Type B pancreatic cell (in vitro differentiated cells): ENCODE data around the gene PAAF1. TPM values are rescaled to one million over a fixed set of nuclear protein-coding genes. Genes with fewer than 3 reads are reported as not detected.
"Not testable (repeated sequence)": the region's sequence is repeated elsewhere in the genome, so short reads cannot be mapped to it uniquely, and the experiment has no call there.

Experiments used
- DNase-seq: peaks from one replicate; pipeline ENCODE4 v3.0.0; 2021; ENCODE audit warnings: mixed read lengths; ENCODE audit not compliant: unreplicated experiment; ENCODE audit errors: extremely low spot score
- H3K27ac Mint-ChIP-seq: 2 replicates; pipeline ENCODE4 v1.8.0; 2021; ENCODE audit warnings: mild to moderate bottlenecking, mixed read lengths
- H3K27me3 Mint-ChIP-seq: 2 replicates; pipeline ENCODE4 v1.8.0; 2021; ENCODE audit warnings: mixed read lengths
- H3K36me3 Mint-ChIP-seq: 2 replicates; pipeline ENCODE4 v1.8.0; 2021; ENCODE audit warnings: mixed read lengths
- H3K4me1 Mint-ChIP-seq: one replicate; pipeline ENCODE4 v1.8.0; 2021; ENCODE audit warnings: mixed read lengths; ENCODE audit not compliant: unreplicated experiment
- H3K4me3 Mint-ChIP-seq: 2 replicates; pipeline ENCODE4 v1.8.0; 2021; ENCODE audit warnings: mild to moderate bottlenecking, mixed read lengths
- H3K9me3 Mint-ChIP-seq: 2 replicates; pipeline ENCODE4 v1.8.0; 2021; ENCODE audit warnings: mixed read lengths
- total RNA-seq: library from RNA; stranded (reverse); gene quantifications from 2 replicates; pipeline ENCODE4 v1.2.1, GENCODE V29; 2021; ENCODE audit warnings: low replicate concordance
- TF ChIP-seq, protein P1 (sequence below): fragments of 200-600 bp; sonication (generic); conservative IDR thresholded peaks from 2 replicates; pipeline ENCODE4 v1.5.0; 2021; ENCODE audit warnings: antibody characterized with exemption, mild to moderate bottlenecking

The PAAF1 gene
- total RNA-seq, 1 donor from 2014 or later: 30.7 TPM

DNA sequence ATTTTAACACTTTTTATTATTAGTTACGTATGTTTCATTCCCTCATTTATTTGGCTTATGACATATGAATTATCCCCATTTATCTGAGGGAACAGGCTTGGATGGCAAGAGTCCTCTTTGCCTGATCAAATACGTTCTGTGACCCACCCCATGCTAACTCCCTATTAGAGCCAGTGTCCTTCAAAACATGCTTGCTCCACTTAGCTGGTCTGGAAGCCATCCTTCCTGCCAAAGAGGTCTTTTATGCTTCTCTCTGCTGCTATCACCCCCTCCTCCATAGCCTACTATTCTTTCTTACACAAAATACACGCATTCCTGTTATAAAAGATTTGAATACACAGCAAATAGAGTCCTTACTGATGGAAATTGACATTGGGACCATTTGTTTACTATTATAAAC, 6.5 kb upstream of the PAAF1 start:
- Mint-ChIP-seq H3K9me3 (no peaks in the 10 kb centered on the region), H3K36me3 (peaks cover 10% of the 10 kb centered on the region), H3K4me1 (peaks cover 11% of the 10 kb centered on the region), H3K4me3 (no peak overlapping the region), H3K27me3 (no peaks in the 10 kb centered on the region), H3K27ac (no peak overlapping the region)
- no peak for DNase-seq
- TF ChIP-seq, protein P1, sequence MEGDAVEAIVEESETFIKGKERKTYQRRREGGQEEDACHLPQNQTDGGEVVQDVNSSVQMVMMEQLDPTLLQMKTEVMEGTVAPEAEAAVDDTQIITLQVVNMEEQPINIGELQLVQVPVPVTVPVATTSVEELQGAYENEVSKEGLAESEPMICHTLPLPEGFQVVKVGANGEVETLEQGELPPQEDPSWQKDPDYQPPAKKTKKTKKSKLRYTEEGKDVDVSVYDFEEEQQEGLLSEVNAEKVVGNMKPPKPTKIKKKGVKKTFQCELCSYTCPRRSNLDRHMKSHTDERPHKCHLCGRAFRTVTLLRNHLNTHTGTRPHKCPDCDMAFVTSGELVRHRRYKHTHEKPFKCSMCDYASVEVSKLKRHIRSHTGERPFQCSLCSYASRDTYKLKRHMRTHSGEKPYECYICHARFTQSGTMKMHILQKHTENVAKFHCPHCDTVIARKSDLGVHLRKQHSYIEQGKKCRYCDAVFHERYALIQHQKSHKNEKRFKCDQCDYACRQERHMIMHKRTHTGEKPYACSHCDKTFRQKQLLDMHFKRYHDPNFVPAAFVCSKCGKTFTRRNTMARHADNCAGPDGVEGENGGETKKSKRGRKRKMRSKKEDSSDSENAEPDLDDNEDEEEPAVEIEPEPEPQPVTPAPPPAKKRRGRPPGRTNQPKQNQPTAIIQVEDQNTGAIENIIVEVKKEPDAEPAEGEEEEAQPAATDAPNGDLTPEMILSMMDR: no peak

DNA sequence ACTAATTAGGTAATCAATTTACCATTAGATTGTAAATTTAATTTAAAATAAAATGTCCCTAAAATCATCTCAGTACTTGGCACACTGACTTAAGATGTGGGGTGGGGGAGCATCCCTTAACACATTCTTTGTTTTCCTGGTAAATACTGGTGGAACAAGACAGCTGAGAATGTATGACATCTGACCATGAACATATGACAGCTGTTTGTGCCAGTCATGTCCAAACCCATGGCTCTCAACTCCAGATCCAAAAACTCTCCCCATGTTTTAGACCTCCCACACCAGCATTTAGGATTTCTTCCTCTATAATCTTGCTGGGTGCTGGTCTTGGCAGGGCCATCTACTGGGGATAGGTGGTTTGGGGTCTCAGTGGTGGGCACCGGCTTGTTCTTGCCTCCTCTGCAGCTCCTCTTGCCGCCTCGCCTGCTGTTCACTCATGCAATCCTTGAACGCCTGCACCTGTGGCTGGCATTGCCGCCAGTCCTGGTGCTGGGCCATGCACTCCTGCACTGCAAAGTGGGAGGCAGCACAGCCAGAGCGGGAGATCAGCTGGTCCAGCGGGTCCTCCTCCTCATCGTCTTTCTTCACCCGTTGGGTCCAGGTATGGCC, 3.9 kb upstream of the PAAF1 start:
- TF ChIP-seq, protein P1: no peak
- Mint-ChIP-seq H3K36me3 (peaks cover 12% of the 10 kb centered on the region), H3K27me3 (no peaks in the 10 kb centered on the region), H3K4me1 (peaks cover 27% of the 10 kb centered on the region), H3K9me3 (no peaks in the 10 kb centered on the region), H3K4me3 (no peak overlapping the region), H3K27ac (no peak overlapping the region)
- DNase-seq: no peak

DNA sequence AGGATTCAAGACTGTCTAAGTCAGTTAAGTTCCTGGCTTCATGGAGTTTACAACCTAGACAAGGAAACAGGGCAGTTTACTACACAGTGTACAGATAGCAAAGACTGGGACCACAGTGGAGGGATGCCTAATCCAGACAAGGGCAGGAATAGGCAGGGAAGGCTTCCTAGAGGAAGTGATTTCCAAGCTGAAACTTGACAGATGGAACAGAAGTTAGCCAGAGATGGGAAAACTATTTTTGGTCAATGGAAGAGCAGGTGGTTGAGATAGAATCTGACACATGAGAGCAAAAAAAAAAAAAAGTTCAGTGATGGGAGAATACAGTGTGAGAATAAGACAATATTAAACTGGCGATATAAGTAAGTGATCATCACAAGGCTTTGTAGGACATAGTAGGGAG, 1.4 kb upstream of the PAAF1 start:
- peak overlapping the region; percentile 99 for H3K4me3 Mint-ChIP-seq
- peaks cover 25% of the 10 kb centered on the region for H3K4me1 Mint-ChIP-seq
- TF ChIP-seq, protein P1: no peak
- no peaks in the 10 kb centered on the region for H3K27me3 Mint-ChIP-seq
- DNase-seq: no peak
- peaks cover 9% of the 10 kb centered on the region for H3K36me3 Mint-ChIP-seq
- no peaks in the 10 kb centered on the region for H3K9me3 Mint-ChIP-seq
- peak overlapping the region; percentile 98 for H3K27ac Mint-ChIP-seq

DNA sequence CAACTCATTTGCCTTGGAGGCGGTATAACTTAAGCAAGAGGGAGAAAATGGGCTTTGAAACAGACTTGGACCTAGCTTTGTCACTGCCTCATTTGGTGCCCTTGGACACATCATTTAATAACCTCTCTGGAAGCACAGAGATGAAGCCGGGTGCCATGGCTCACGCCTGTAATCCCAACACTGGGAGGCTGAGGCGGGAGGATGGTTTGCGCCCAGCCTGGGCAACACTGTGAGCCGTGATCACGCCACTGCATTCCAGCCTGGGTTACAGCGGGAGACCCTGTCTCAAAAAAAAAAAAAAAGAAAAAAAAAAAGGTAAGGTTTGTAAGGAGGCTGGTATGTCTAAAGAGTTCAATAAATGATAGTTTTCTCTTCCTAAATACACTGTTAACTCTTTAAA, 959 bp upstream of the PAAF1 start:
- no peaks in the 10 kb centered on the region for H3K27me3 Mint-ChIP-seq
- peak overlapping the region; percentile 99 for H3K4me3 Mint-ChIP-seq
- H3K9me3 Mint-ChIP-seq: no peaks in the 10 kb centered on the region
- TF ChIP-seq, protein P1: no peak
- DNase-seq: no peak
- H3K27ac Mint-ChIP-seq: peak overlapping the region; percentile 98
- peaks cover 25% of the 10 kb centered on the region for H3K4me1 Mint-ChIP-seq
- peaks cover 9% of the 10 kb centered on the region for H3K36me3 Mint-ChIP-seq

DNA sequence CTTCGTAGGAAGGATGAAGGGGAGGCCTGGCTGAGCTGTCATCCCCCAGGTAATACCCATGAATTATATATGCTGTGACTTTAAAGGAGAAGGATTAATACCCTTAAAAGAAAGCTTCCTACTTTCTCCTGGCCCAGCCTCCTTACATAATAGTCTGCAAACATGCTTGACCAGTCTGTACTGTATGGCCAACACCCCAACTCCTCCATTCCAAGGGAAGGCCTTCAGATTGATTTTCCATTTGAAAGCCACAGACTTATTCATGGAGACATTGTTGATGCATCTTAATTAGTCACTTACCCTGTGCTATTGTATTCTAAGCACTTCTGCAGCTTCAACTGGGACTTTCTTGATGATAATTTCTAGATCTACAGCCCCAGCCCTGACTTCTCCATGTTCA, 2.0 kb downstream of the PAAF1 start:
- no peaks in the 10 kb centered on the region for H3K27me3 Mint-ChIP-seq
- TF ChIP-seq, protein P1: no peak
- H3K9me3 Mint-ChIP-seq: no peaks in the 10 kb centered on the region
- H3K36me3 Mint-ChIP-seq: peaks cover 10% of the 10 kb centered on the region
- peaks cover 25% of the 10 kb centered on the region for H3K4me1 Mint-ChIP-seq
- DNase-seq: no peak
- H3K4me3 Mint-ChIP-seq: peak overlapping the region; percentile 55
- H3K27ac Mint-ChIP-seq: peak overlapping the region; percentile 10

DNA sequence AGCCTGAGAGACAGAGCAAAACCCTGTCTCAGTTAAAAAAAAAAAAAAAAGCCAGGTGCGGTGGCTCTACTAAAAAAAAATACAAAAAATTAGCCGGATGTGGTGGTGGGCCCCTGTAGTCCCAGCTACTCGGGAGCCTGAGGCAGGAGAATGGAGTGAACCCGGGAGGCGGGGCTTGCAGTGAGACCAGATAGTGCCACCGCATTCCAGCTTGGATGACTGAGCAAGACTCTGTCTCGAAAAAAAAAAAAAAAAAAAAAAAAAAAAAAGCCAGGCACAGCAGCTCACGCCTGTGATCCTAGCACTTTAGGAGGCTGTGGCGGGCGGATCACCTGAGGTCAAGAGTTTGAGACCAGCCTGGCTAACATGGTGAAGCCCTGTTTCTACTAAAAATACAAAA, 3.6 kb downstream of the PAAF1 start:
- Mint-ChIP-seq H3K36me3 (peaks cover 13% of the 10 kb centered on the region), H3K27ac (peak overlapping the region; percentile 64), H3K4me1 (peaks cover 16% of the 10 kb centered on the region)
- not testable (repeated sequence) for H3K4me3 Mint-ChIP-seq, H3K9me3 Mint-ChIP-seq, DNase-seq, H3K27me3 Mint-ChIP-seq
